GM21526 (cell line): Measurements from ENCODE around the gene TOX3.

Experiments used
- ATAC-seq: cut with Tn5 transposase; IDR thresholded peaks from one replicate; pipeline ENCODE4 v1.9.1; 2021; ENCODE audit warnings: moderate library complexity; ENCODE audit not compliant: unreplicated experiment, low FRiP score

Gene TOX3

DNA sequence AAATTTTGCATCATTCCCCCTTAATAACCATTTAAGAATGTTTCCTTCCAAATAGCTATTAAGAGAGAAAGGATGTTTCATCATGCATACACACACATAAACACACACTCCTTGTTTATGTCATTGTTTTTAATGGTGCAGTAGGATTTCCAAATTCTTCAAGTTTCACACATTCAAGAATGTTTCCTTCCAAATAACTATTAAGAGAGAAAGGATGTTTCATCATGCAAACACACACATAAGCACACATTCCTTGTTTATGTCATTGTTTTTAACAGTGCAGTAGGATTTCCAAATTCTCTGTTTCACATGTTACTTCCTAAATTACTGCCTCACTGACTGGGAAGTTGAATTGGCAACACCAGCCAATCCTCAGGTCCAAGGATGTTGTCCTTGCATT, 7.8 kb downstream of the TOX3 start:
- no peak for ATAC-seq

GRCh38 chr16:52538511-52538910, 8.4 kb downstream of the TOX3 start:
- no peak for ATAC-seq

GRCh38 chr16:52537516-52537915, 9.4 kb downstream of the TOX3 start:
- no peak for ATAC-seq

DNA sequence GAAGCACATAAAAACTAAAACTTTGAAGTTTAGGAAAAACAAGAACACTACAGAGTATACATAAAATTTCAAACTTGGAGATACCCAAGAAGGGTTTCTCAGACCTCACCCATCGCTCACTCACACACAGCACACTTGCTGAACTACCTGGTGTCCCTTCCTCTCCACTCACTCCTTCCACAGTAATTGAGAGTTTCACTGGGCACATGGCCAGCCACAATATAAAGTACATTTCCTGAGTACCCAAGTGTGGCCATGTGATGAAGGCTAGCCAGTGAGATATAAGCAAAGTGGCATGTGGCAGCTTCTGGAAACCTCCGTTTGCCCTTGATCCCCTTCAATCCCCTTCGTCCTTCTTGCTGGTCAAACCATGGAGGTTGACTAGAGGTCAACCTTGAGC, 11.9 kb downstream of the TOX3 start:
- no peak for ATAC-seq

DNA sequence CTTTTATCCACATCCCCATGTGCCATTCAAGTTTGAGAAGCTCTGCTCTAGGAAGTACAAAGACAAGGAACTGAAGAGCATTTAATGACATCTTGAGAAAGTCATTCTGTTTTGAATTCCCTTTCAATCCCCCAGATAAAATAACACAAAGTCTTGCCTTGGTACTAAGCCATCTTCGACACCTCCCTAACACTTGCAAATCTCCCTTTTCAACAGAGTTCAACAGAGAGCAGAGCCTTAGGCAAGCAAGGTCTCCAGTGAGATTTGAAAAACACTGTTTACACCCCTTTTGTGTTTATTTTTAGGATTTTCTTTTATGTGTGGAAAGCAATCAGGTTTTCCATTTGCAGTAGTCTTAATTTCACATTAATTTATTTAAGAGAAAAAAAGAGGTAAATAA, 13.6 kb downstream of the TOX3 start:
- ATAC-seq: no peak

GRCh38 chr16:52532384-52532783, 14.6 kb downstream of the TOX3 start:
- ATAC-seq: no peak

DNA sequence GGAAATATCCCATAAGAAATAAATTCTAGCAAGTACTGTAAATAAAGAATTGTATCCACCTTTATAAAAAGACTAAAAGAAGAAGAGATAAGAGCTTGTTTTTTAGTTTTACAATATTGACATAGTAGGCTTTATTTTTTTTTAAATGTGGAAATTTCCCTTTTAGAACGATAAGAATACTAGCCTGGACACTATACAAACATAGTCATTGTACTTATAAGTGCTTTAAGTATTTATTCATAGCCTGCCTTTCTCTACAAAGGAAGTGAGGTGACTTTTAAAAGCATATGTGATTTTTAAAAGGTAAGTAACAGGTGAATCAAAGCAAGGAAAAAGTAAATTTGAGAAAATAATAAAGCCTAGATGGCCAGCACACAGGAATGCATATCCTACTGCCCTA, 17.7 kb downstream of the TOX3 start:
- ATAC-seq: no peak

- ATAC-seq: no peak
These were observed 18.4 kb downstream of the TOX3 start for GRCh38 chr16:52528393-52529065.

DNA sequence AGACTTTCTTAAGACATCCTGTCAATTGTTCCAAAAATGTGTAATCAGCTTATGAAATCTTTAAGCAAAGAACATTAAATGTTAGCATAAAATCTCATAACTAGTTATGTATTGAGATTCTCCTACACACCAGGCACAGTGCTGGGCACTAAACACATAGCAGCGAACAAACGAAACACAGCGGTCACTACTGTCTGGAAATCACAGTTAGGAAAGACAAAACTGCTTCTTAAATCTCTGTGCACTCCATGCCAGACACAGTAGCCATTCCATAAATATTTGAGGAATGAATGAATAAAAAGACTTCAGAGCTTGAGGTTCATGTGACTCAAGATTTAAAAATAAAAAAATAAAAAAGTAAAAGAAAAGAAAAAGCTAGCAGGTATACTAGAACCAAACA, 20.1 kb downstream of the TOX3 start:
- ATAC-seq: no peak

DNA sequence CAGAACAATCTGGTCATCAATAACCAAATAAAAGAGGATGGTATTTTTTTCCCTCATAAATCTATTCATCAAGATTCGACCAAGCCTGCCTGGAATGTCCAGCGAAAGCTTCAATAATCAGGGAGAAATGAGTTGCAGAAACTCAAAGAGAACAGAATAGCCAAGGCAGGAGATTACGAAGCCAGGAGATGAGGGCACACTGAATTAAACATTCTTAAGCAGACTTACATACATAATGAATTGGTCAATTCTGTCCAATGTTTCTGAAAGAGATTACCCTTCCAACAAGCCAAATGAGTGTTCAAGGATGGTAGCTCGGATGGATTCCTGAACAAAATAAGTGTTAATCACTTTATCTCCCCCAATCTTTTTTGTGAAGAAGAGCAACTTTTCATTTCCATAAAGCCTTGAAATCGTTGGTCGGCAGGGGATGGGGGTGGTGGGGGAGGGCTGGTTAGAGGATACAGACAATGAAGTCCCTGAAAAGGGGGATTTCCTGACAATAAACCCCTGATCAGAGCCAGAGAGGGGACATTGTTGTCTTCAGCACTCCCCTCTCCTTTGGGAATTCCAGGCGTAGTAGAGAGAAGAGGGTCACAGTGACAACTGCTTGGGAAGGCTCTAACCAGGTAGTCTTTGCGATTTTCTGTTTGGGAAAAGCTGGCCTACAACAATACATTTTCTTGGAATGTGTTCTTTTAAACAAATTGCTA, 20.7 kb downstream of the TOX3 start:
- no peak for ATAC-seq

DNA sequence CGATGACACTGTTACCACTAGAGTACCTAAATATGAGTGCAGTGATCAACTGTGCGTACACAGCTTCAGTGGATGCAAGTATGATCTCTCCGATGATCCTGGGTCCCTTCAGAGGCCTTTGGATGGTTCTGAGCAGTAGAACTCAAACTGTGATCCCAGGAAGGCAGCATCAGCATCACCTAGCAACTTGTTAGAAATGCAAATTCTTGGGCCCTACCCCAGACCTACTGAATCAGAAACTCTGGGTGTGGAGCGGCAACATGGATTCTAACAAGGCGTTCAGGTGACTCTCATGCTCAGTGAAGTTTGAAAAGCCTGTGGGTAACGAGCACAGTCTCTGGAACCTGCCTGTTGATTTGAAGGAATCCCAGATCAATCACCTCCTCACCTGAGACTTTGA, 25.4 kb downstream of the TOX3 start:
- ATAC-seq: no peak

DNA sequence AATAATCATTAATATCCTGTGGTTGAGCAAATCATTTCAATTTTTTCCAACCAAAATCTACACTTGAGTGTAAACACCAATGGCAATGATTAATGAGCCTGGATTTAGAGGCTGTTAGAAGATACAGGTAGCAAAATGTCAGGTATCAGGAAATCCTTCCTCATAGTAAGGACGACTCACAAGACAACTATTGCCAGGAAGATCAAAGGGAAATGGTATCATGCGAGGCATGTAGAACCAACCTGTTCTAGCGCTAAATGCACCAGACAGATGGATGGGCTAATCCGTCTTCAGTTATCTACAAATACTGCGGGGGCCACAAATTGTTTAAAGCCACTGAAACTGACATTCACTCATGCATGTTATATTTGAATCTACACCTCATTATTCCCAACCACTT, 28.1 kb downstream of the TOX3 start:
- ATAC-seq: no peak

- no peak for ATAC-seq
These were observed 31.8 kb downstream of the TOX3 start for GRCh38 chr16:52515068-52515671.

DNA sequence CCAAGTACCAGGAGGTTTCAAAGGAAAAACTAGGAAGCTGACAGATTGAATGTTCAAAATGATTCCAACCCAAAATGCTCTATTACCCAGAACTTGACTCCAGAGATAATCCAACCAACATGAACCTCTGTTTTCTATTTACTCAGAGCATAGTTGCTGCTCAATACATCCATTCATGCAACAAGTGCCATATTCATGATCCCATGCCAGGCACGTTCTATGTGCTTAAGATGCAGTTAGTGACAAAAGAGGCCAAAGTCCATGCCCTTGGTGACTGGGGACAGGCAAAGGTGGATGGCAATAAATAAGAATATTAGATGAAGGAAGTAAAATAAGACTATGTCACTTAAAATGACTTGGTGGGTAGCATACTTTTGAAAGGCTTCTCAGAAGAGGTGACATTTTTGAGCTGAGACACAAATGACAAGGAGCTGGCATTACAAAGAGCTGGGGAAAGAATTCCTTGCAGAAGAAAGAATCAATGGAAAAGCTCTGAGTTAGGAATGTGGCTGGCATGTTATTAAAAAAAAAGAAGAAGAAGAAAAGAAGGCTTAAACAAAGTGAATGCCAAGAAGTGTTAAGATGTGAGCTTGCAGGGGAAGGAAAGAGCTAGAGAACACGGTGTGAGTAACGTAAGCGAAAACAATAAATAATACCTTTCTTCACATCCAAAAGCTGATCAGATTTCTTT, 34.5 kb downstream of the TOX3 start:
- no peak for ATAC-seq

- no peak for ATAC-seq
These were observed 45.2 kb downstream of the TOX3 start for GRCh38 chr16:52501746-52502145.

DNA sequence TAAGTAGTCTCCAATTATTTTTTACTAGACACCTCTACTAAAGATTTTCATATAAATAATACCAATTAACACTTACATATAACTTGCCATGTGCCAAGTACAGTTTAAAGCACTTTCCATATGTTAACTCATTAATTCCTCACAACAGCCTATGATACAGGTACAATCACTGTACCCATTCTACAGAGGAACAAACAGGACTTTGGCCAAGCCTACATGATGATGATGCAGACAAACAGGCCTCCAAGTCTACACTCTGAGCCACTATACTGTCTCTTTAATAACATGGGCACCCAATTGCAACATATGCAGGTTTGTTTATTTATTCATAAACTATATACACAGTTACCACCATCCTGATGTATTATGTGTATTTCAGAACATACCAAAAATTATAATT, 46.0 kb downstream of the TOX3 start:
- ATAC-seq: no peak

- ATAC-seq: no peak
These were observed 47.9 kb downstream of the TOX3 start for GRCh38 chr16:52499060-52499440.

- ATAC-seq: no peak
These were observed 48.4 kb downstream of the TOX3 start for GRCh38 chr16:52498328-52499059.

GRCh38 chr16:52497067-52497816, 49.7 kb downstream of the TOX3 start:
- no peak for ATAC-seq
